Measurements from ENCODE around the gene HDAC4.

Gene HDAC4

DNA sequence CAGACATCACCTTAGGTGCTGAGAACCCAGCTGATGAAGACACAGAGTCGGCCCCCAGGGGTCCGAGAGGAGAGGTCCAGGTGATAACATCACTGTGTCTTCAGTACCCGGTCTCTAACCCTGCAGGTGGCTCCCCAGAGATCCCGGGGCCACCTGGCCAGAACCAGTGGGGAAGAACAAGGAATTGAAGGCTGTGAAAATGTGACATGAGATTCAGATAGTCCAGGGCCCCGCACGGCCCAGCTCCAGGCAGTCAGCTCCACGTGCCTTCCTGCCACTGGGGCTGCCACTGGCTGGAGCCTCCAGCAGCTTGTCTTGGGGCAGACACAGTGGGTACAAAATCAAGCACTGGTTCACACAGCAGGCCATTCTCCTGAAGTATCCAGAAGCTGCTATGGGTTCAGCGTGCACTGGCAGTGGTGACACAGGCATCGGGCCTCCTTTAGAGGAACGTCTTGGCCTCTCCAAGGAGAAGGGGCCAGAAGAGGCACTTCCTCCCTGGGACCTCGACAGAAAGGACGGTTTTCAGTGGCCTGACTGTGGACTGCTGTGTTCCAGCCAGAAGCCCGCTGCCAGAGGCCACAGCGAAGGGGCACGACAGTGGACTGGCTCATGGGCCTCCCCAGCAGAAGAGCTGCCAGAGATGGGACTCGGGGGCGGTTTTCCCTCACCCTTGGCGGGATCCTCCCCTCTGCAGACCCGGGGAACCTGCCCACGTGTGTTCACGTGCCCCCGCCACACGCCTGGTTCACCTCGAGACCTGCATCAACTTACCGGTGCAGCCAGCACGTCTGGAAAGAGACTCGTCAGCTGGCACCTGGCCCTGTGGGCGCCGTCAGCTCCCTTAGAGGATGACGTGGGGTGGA, 150.4 kb downstream of the HDAC4 start:
- H3F3A ChIP-seq (ENCODE audit: insufficient read depth): 0 out of 2 replicates have a peak, but pooled peaks cover 3% of the 10 kb centered on the region
- no peaks in the 10 kb centered on the region for H3K79me2 ChIP-seq (ENCODE audit: insufficient read depth, low read length)
- H3K27me3 ChIP-seq (ENCODE audit: low read length): no peaks in the 10 kb centered on the region
- H2AFZ ChIP-seq (ENCODE audit: low read depth, low read length, severe bottlenecking): no peak overlapping the region
- H3K4me3 ChIP-seq (ENCODE audit: insufficient read depth, low read length, poor library complexity, severe bottlenecking): no peak overlapping the region
- H3K9me2 ChIP-seq (replicated peaks; ENCODE audit: insufficient read depth, low read length): no peaks in the 10 kb centered on the region
- H3K36me3 ChIP-seq (ENCODE audit: low read length): no peaks in the 10 kb centered on the region
- H3K4me2 ChIP-seq (ENCODE audit: low read depth, low read length, poor library complexity, severe bottlenecking): no peak overlapping the region
- no peaks in the 10 kb centered on the region for H3K9me3 ChIP-seq (ENCODE audit: insufficient read depth, low read length)
- TF ChIP-seq, protein P1, sequence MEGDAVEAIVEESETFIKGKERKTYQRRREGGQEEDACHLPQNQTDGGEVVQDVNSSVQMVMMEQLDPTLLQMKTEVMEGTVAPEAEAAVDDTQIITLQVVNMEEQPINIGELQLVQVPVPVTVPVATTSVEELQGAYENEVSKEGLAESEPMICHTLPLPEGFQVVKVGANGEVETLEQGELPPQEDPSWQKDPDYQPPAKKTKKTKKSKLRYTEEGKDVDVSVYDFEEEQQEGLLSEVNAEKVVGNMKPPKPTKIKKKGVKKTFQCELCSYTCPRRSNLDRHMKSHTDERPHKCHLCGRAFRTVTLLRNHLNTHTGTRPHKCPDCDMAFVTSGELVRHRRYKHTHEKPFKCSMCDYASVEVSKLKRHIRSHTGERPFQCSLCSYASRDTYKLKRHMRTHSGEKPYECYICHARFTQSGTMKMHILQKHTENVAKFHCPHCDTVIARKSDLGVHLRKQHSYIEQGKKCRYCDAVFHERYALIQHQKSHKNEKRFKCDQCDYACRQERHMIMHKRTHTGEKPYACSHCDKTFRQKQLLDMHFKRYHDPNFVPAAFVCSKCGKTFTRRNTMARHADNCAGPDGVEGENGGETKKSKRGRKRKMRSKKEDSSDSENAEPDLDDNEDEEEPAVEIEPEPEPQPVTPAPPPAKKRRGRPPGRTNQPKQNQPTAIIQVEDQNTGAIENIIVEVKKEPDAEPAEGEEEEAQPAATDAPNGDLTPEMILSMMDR (IDR thresholded peaks at IDR 0.05; ENCODE audit: insufficient read depth, low read length, poor library complexity, severe bottlenecking): no peak
- no peak for TF ChIP-seq EZH2phosphoT487 (conservative IDR thresholded peaks at IDR 0.05; ENCODE audit: low read length)
- no peak overlapping the region for H3K27ac ChIP-seq (ENCODE audit: low read depth, low read length)
- no peak overlapping the region for H3K9ac ChIP-seq (ENCODE audit: low read length)
- H4K20me1 ChIP-seq (ENCODE audit: low read depth, low read length): no peaks in the 10 kb centered on the region; the same call in 1 of the 2 replicates

DNA sequence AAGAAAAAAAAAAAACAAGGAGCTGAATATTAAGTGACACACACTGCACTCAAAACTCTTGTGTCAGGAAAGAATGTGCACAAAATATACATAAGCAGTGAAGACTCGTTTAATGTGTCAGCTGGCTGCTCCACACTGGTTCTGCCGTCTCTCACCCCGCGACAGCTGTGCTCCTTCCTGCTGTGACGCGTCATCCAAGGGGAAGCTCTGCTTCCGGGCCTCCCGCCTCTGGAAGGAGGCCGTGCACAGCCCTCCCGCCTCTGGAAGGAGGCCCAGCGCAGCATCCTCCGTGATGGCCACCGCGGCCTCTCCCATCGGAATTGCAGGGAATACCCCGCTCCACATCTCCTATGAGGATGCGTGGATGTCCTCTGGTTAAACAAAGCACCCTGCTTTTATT, 151.0 kb downstream of the HDAC4 start:
- Histone ChIP-seq H2AFZ (ENCODE audit: low read depth, low read length, severe bottlenecking) (no peak overlapping the region), H3K9ac (ENCODE audit: low read length) (no peak overlapping the region), H3K79me2 (ENCODE audit: insufficient read depth, low read length) (no peaks in the 10 kb centered on the region), H4K20me1 (ENCODE audit: low read depth, low read length) (no peaks in the 10 kb centered on the region; the same call in 1 of the 2 replicates), H3K27me3 (ENCODE audit: low read length) (no peaks in the 10 kb centered on the region), H3K36me3 (ENCODE audit: low read length) (no peaks in the 10 kb centered on the region), H3K4me3 (ENCODE audit: insufficient read depth, low read length, poor library complexity, severe bottlenecking) (no peak overlapping the region), H3K27ac (ENCODE audit: low read depth, low read length) (no peak overlapping the region), H3K9me3 (ENCODE audit: insufficient read depth, low read length) (no peaks in the 10 kb centered on the region), H3K9me2 (replicated peaks; ENCODE audit: insufficient read depth, low read length) (no peaks in the 10 kb centered on the region), H3F3A (ENCODE audit: insufficient read depth) (0 out of 2 replicates have a peak, but pooled peaks cover 3% of the 10 kb centered on the region), H3K4me2 (ENCODE audit: low read depth, low read length, poor library complexity, severe bottlenecking) (no peak overlapping the region)
- TF ChIP-seq EZH2phosphoT487 (conservative IDR thresholded peaks at IDR 0.05; ENCODE audit: low read length): no peak
- TF ChIP-seq, protein P1 (IDR thresholded peaks at IDR 0.05; ENCODE audit: insufficient read depth, low read length, poor library complexity, severe bottlenecking): no peak

DNA sequence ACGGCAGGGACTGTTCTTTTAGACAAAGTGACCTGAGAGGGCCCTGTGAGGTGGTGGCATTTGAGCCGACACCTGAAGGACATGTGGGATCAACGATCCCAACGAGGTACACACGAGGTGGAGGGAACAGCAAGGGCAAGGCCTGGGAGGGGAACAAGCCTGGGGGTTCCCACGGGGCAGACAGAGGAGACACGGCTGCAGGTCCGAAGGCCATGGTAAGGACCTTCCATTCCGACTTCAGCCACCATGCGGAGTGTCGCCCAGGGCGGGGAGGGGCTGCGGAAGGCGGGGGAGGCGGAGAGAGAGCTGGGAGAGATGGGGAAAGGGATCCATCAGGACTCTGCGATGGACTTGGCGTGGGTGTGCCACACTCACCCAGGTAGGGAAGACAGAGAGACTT, 151.8 kb downstream of the HDAC4 start:
- Histone ChIP-seq H3K9me3 (ENCODE audit: insufficient read depth, low read length) (no peaks in the 10 kb centered on the region), H3K4me2 (ENCODE audit: low read depth, low read length, poor library complexity, severe bottlenecking) (no peak overlapping the region), H2AFZ (ENCODE audit: low read depth, low read length, severe bottlenecking) (no peak overlapping the region), H3K9me2 (replicated peaks; ENCODE audit: insufficient read depth, low read length) (no peaks in the 10 kb centered on the region), H3K79me2 (ENCODE audit: insufficient read depth, low read length) (no peaks in the 10 kb centered on the region), H3F3A (ENCODE audit: insufficient read depth) (0 out of 2 replicates have a peak, but pooled peaks cover 3% of the 10 kb centered on the region), H3K27ac (ENCODE audit: low read depth, low read length) (no peak overlapping the region), H4K20me1 (ENCODE audit: low read depth, low read length) (no peaks in the 10 kb centered on the region; the same call in 1 of the 2 replicates), H3K36me3 (ENCODE audit: low read length) (no peaks in the 10 kb centered on the region), H3K27me3 (ENCODE audit: low read length) (no peaks in the 10 kb centered on the region), H3K4me3 (ENCODE audit: insufficient read depth, low read length, poor library complexity, severe bottlenecking) (no peak overlapping the region), H3K9ac (ENCODE audit: low read length) (no peak overlapping the region)
- no peak for TF ChIP-seq EZH2phosphoT487 (conservative IDR thresholded peaks at IDR 0.05; ENCODE audit: low read length)
- TF ChIP-seq, protein P1 (IDR thresholded peaks at IDR 0.05; ENCODE audit: insufficient read depth, low read length, poor library complexity, severe bottlenecking): no peak
